ENCODE results near the gene ZNF556. TPM values are rescaled to one million over a fixed set of nuclear protein-coding genes. Genes with fewer than 3 reads are reported as not detected.

The ZNF556 gene
- total RNA-seq: not detected

- CTCF ChIA-PET: interaction anchor here (0.6 to 1.0 kb wide), 4 partner anchors 26 to 214 kb away, joined by 3 to 4 read pairs (median 3); partner anchors contain the start of gene ZNF555
- DNase-seq: peak; percentile 34
- no peaks in the 10 kb centered on the region for H3K9me3 Mint-ChIP-seq (ENCODE audit: low read depth)
Observed at GRCh38 chr19:2867025-2867991, at the start of gene ZNF556. ZNF556 (plus strand) TSS chr19:2867335; CDS start chr19:2867422, 87 bp downstream.

GRCh38 chr19:2819540-2820111, 47.5 kb upstream of the ZNF556 start, which contains the start of gene ZNF554:
ZNF554 (plus strand) TSS chr19:2819868; CDS start chr19:2820072, 204 bp downstream.
- peak within 1 kb of the TSS; percentile 78 for H3K4me3 Mint-ChIP-seq
- ATAC-seq (peak; percentile 99), DNase-seq (peak; percentile 99)
- peak within 1 kb of the TSS; percentile 31 for H3K27ac Mint-ChIP-seq
- H3K9me3 Mint-ChIP-seq (ENCODE audit: low read depth): no peaks in the 10 kb centered on the region
- no peaks in the 10 kb centered on the region for H3K27me3 Mint-ChIP-seq
- peaks cover 12% of the 10 kb centered on the region for H3K4me1 Mint-ChIP-seq
- CTCF ChIA-PET: interaction anchor here (1.0 to 1.6 kb wide), 7 partner anchors 9 to 201 kb away, joined by 3 to 9 read pairs (median 3); partner anchors contain the start of genes THOP1 and ZNF555
- peaks cover 4% of the 10 kb centered on the region for H3K36me3 Mint-ChIP-seq (ENCODE audit: low read depth)
- POLR2A ChIA-PET: no interaction called here
- intact Hi-C loops (cut with DNase I, micrococcal nuclease): loop anchor here (1.0 to 5.0 kb wide), 9 partner anchors 22 to 392 kb away; partner anchors contain the start of genes GNG7 (in 1 of the 2), NCLN (in 1 of the 2), SGTA (in 1 of the 2) and SLC39A3 (in 1 of the 2)

More at GRCh38 chr19:2867025-2867991, at the start of gene ZNF556:
- Mint-ChIP-seq H3K27ac (no peak within 1 kb of the TSS), H3K36me3 (ENCODE audit: low read depth) (no peaks in the 10 kb centered on the region), H3K27me3 (peaks cover 5% of the 10 kb centered on the region), H3K4me1 (no peaks in the 10 kb centered on the region), H3K4me3 (no peak within 1 kb of the TSS)
- intact Hi-C loops (cut with DNase I, micrococcal nuclease): no loop called here
- ATAC-seq: peak; percentile 73
- POLR2A ChIA-PET: no interaction called here

DNA sequence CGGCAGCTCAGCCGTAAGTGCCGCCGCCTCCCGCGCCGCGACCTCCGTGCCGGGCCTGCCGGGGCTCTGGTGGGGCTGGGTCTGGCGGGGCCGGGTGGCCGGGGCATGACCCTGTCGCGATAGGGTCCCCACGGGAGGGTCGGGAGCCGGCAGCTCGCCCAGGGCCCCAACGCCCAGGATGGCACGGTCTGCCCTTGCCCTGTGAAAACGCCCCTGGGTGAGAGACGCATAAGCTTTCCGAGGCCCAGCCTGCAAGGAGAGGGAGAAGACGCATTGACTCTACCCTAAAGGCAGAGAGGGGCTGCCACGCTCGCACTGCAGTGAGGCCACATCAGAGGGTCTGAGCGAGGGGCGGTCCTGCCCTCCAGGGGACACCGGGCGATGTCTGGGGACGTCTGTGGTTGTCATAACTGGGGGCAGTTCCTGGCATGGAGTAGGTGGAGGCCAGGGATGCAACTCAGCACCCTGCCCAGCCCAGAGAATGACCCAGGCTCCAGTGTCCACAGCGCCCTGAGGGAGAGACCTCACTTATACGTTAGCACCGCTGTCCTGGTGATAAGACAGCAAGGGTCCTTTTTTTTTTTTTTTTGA, 46.9 kb upstream of the ZNF556 start:
- H3K27ac Mint-ChIP-seq: peak overlapping the region; percentile 31
- intact Hi-C loops (cut with DNase I, micrococcal nuclease): loop anchor here in 1 of 2 experiments (5.0 kb wide), 1 partner anchor 52 kb away; no protein-coding TSS in a partner anchor
- ATAC-seq: no peak
- peaks cover 6% of the 10 kb centered on the region for H3K36me3 Mint-ChIP-seq (ENCODE audit: low read depth)
- H3K4me3 Mint-ChIP-seq: peak overlapping the region; percentile 78
- H3K4me1 Mint-ChIP-seq: peaks cover 12% of the 10 kb centered on the region
- POLR2A ChIA-PET: no interaction called here
- peak; percentile 31 for DNase-seq
- H3K27me3 Mint-ChIP-seq: no peaks in the 10 kb centered on the region
- CTCF ChIA-PET: interaction anchor here (0.6 to 1.6 kb wide), 4 partner anchors 21 to 339 kb away, joined by 3 to 9 read pairs (median 4); partner anchors contain the start of genes THOP1 and ZNF555
- H3K9me3 Mint-ChIP-seq (ENCODE audit: low read depth): no peaks in the 10 kb centered on the region

GRCh38 chr19:2822846-2823245, 44.3 kb upstream of the ZNF556 start:
- H3K9me3 Mint-ChIP-seq (ENCODE audit: low read depth): peaks cover 2% of the 10 kb centered on the region
- POLR2A ChIA-PET: interaction anchor here (0.6 kb wide), 1 partner anchor 350 kb away, joined by 3 read pairs; no protein-coding TSS in a partner anchor
- no peak overlapping the region for H3K4me3 Mint-ChIP-seq
- peaks cover 21% of the 10 kb centered on the region for H3K36me3 Mint-ChIP-seq (ENCODE audit: low read depth)
- no peak for ATAC-seq
- no peaks in the 10 kb centered on the region for H3K27me3 Mint-ChIP-seq
- no peak overlapping the region for H3K27ac Mint-ChIP-seq
- intact Hi-C loops (cut with DNase I, micrococcal nuclease): loop anchor here in 1 of 2 experiments (5.0 kb wide), 1 partner anchor 49 kb away; no protein-coding TSS in a partner anchor
- DNase-seq: no peak
- peaks cover 8% of the 10 kb centered on the region for H3K4me1 Mint-ChIP-seq
- CTCF ChIA-PET: no interaction called here

DNA sequence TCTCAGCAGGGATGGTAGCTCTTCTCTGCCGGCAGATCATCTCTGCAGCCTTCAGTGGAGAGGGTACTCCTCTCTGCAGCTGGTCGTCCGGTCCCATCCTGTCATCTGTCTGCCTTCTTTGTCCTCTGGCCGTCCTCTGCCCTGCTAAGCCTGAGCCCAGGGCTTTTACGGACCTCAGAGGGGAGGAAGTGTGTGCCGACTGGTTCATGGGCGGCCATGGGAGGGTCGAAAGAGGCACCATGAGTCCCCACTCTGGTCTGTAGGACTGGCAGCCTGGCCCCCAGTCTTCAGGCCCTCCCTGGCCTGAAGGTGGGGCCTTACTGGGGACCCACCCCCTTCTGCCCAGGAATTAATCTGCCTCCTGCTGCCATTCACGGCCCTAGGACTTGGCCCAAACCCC, 43.5 kb upstream of the ZNF556 start:
- no peak for DNase-seq
- ChIA-PET CTCF (no interaction called here), POLR2A (interaction anchor here (1.1 kb wide), 1 partner anchor 165 kb away, joined by 3 read pairs; no protein-coding TSS in a partner anchor)
- Mint-ChIP-seq H3K9me3 (ENCODE audit: low read depth) (peaks cover 7% of the 10 kb centered on the region), H3K4me1 (peaks cover 8% of the 10 kb centered on the region), H3K27me3 (no peaks in the 10 kb centered on the region), H3K36me3 (ENCODE audit: low read depth) (peaks cover 28% of the 10 kb centered on the region), H3K27ac (no peak overlapping the region), H3K4me3 (no peak overlapping the region)
- no peak for ATAC-seq
- intact Hi-C loops (cut with DNase I, micrococcal nuclease): loop anchor here in 1 of 2 experiments (5.0 kb wide), 1 partner anchor 49 kb away; no protein-coding TSS in a partner anchor

DNA sequence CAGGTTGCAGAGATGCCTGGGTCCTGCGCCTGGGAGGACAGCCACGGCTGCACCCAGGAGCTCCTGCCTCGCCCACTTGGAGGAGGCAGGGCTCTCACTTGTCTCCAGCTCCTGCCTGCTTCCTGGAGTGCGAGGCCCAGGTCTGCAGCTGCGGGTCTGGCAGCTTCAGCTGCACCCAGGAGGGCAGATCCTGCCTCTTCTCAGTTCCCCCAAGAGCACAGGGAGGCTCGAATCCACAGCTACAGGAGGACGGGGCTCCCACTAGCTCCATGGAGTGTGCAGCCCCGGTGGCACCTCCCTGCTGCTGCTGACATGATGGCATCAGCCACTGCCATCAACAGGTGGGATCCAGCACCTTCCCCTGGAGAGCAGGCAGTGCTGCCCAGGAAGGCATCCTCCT, 43.0 kb upstream of the ZNF556 start:
- Mint-ChIP-seq H3K27ac (no peak overlapping the region), H3K36me3 (ENCODE audit: low read depth) (peaks cover 31% of the 10 kb centered on the region), H3K4me1 (peaks cover 8% of the 10 kb centered on the region), H3K4me3 (no peak overlapping the region), H3K27me3 (no peaks in the 10 kb centered on the region), H3K9me3 (ENCODE audit: low read depth) (peaks cover 7% of the 10 kb centered on the region)
- intact Hi-C loops (cut with DNase I, micrococcal nuclease): loop anchor here in 1 of 2 experiments (5.0 kb wide), 1 partner anchor 48 kb away; no protein-coding TSS in a partner anchor
- CTCF ChIA-PET: interaction anchor here (0.6 kb wide), 1 partner anchor 42 kb away, joined by 4 read pairs; no protein-coding TSS in a partner anchor
- POLR2A ChIA-PET: interaction anchor here (1.1 kb wide), 1 partner anchor 166 kb away, joined by 3 read pairs; no protein-coding TSS in a partner anchor
- ATAC-seq (no peak), DNase-seq (no peak)

GRCh38 chr19:2827022-2827421, 40.1 kb upstream of the ZNF556 start:
- CTCF ChIA-PET: no interaction called here
- no peaks in the 10 kb centered on the region for H3K27me3 Mint-ChIP-seq
- intact Hi-C loops (cut with DNase I, micrococcal nuclease): no loop called here

DNA sequence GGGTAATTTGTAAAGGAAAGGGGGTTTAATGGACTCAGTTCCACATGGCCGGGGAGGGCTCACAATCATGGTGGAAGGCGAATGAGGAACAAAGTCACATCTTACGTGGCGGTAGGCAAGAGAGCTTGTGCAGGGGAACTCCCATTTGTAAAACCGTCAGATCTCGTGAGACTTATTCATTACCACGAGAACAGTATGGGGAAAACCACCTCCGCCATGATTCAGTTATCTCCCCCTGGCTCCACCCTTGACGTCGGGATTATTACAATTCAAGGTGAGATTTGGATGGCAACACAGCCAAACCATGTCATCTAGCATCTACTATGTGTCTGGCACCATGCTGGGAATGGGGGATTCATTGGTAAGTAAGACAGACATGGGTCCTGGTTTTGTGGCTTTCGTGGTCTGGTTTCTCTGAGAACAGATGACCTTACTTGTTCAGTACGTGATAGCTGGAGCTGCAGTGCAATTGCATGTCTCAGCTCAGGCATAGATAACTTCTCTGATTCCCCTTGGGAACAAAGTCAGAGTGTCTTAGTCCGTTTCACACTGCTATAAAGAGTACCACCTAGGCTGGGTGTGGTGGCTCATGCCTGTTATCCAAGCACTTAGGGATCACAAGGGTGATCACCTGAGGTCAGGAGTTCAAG, 39.2 kb upstream of the ZNF556 start:
- peaks cover 16% of the 10 kb centered on the region for H3K9me3 Mint-ChIP-seq (ENCODE audit: low read depth)
- ATAC-seq: no peak
- ChIA-PET CTCF (interaction anchor here (1.1 kb wide), 1 partner anchor 9 kb away, joined by 3 read pairs; no protein-coding TSS in a partner anchor), POLR2A (interaction anchor here (0.6 kb wide), 1 partner anchor 128 kb away, joined by 3 read pairs; no protein-coding TSS in a partner anchor)
- H3K27me3 Mint-ChIP-seq: no peaks in the 10 kb centered on the region
- no peak overlapping the region for H3K4me3 Mint-ChIP-seq
- H3K4me1 Mint-ChIP-seq: no peaks in the 10 kb centered on the region
- no peak overlapping the region for H3K27ac Mint-ChIP-seq
- intact Hi-C loops (cut with DNase I, micrococcal nuclease): no loop called here
- H3K36me3 Mint-ChIP-seq (ENCODE audit: low read depth): peaks cover 55% of the 10 kb centered on the region
- no peak for DNase-seq

More at GRCh38 chr19:2827022-2827421, 40.1 kb upstream of the ZNF556 start:
- no peak overlapping the region for H3K4me3 Mint-ChIP-seq
- DNase-seq (no peak), ATAC-seq (no peak)
- peaks cover 46% of the 10 kb centered on the region for H3K36me3 Mint-ChIP-seq (ENCODE audit: low read depth)
- no peak overlapping the region for H3K27ac Mint-ChIP-seq
- POLR2A ChIA-PET: no interaction called here
- H3K9me3 Mint-ChIP-seq (ENCODE audit: low read depth): peaks cover 7% of the 10 kb centered on the region
- no peaks in the 10 kb centered on the region for H3K4me1 Mint-ChIP-seq

DNA sequence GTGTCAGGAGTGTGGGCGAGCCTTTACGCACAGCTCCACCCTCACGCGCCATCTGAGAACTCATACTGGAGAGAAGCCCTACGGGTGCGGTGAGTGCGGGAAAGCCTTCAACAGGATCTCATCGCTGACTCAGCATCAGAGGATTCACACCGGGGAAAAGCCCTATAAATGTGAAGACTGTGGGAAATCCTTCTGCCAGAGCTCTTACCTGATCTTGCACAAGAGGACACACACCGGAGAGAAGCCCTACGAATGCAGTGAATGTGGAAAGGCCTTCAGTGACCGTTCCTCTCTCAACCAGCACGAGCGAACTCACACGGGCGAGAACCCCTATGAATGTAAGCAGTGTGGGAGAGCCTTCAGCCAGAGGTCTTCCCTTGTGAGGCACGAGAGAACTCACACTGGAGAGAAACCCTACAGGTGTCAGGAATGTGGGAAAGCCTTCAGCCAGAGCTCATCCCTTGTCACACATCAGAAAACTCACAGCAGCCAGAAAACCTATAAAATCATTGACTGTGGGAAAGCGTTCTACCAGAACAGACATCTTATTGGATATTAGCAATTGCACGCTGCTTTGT, 32.8 kb upstream of the ZNF556 start:
- intact Hi-C loops (cut with DNase I, micrococcal nuclease): loop anchor here in 1 of 2 experiments (1.0 kb wide), 1 partner anchor 99 kb away; no protein-coding TSS in a partner anchor
- no peak for ATAC-seq
- Mint-ChIP-seq H3K36me3 (ENCODE audit: low read depth) (peaks cover 61% of the 10 kb centered on the region), H3K4me1 (no peaks in the 10 kb centered on the region), H3K27me3 (no peaks in the 10 kb centered on the region), H3K4me3 (no peak overlapping the region), H3K9me3 (ENCODE audit: low read depth) (peaks cover 44% of the 10 kb centered on the region), H3K27ac (no peak overlapping the region)
- ChIA-PET CTCF (interaction anchor here (0.6 kb wide), 1 partner anchor 15 kb away, joined by 3 read pairs; no protein-coding TSS in a partner anchor), POLR2A (no interaction called here)
- DNase-seq: no peak

DNA sequence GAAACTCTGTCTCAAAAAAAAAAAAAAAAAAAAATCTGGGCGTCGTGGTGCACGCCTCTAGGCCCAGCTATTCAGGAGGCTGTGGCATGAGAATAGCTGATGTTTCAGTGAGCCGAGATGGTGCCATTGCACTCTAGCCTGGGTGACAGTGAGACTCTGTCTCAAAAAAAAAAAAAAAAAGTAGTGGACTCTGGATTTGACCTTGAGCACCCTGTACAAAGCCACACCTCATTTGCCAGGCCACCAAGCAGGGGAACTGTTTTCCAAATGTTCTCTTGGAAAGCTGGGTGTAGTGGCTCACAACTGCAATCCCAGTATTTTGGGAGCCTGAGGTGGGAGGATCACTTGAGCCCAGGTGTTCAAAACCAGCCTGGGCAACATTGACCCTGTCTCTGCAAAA, 29.7 kb upstream of the ZNF556 start:
- Mint-ChIP-seq H3K27me3 (no peaks in the 10 kb centered on the region), H3K4me3 (no peak overlapping the region), H3K9me3 (ENCODE audit: low read depth) (peaks cover 40% of the 10 kb centered on the region), H3K27ac (no peak overlapping the region), H3K4me1 (peaks cover 4% of the 10 kb centered on the region), H3K36me3 (ENCODE audit: low read depth) (peaks cover 42% of the 10 kb centered on the region)
- ChIA-PET CTCF (interaction anchor here (0.6 to 1.6 kb wide), 3 partner anchors 16 to 528 kb away, joined by 3 to 5 read pairs (median 5); no protein-coding TSS in a partner anchor), POLR2A (no interaction called here)
- intact Hi-C loops (cut with DNase I, micrococcal nuclease): no loop called here
- ATAC-seq (no peak), DNase-seq (no peak)
